Measurements from ENCODE around the gene ANKRD33B. TPM values are rescaled to one million over a fixed set of nuclear protein-coding genes. Genes with fewer than 3 reads are reported as not detected.

Gene ANKRD33B
- total and polyA plus RNA-seq, 9 of the 15 experiments (the other 6 are each of a cell fraction or from before 2014, with no cell fraction given) = 0.10 to 1.7 (median 0.40) TPM

- TF ChIP-seq MGA (IDR thresholded peaks at IDR 0.05) = no peak
- TF ChIP-seq EP400 (IDR thresholded peaks at IDR 0.05) = no peak
- no peak for TF ChIP-seq HMG20B (CRISPR knock-in tag; IDR thresholded peaks at IDR 0.05)
- peak; percentile 80 for TF ChIP-seq CBFA2T2 (conservative IDR thresholded peaks at IDR 0.05)
- no peak for TF ChIP-seq ATF4 (CRISPR knock-in tag; IDR thresholded peaks at IDR 0.05)
- TF ChIP-seq CBX5 (IDR thresholded peaks at IDR 0.05; ENCODE audit: borderline replicate concordance, low read depth) = no peak
- TF ChIP-seq SNRNP70 (optimal IDR thresholded peaks at IDR 0.05; ENCODE audit: low read depth, low read length) = no peak
- TF ChIP-seq TARDBP (IDR thresholded peaks at IDR 0.05) = no peak
- TF ChIP-seq RBM17 (IDR thresholded peaks at IDR 0.05; ENCODE audit: borderline replicate concordance, low read depth, low read length) = no peak
- TF ChIP-seq ZNF696 (CRISPR knock-in tag; conservative IDR thresholded peaks at IDR 0.05) = no peak
- TF ChIP-seq PHF21A (IDR thresholded peaks at IDR 0.05; ENCODE audit: borderline replicate concordance, low read depth) = no peak
- TF ChIP-seq DLX4 (CRISPR knock-in tag; IDR thresholded peaks at IDR 0.05) = no peak
- no peak for TF ChIP-seq TAF9B (IDR thresholded peaks at IDR 0.05; ENCODE audit: partially characterized antibody)
- no peak for TF ChIP-seq ZNF707 (CRISPR knock-in tag; conservative IDR thresholded peaks at IDR 0.05)
- TF ChIP-seq ZSCAN29 (IDR thresholded peaks at IDR 0.05) = no peak
- no peak for TF ChIP-seq ADNP (tag; IDR thresholded peaks at IDR 0.05)
These were observed 13.8 kb downstream of the ANKRD33B start (continued) for GRCh38 chr5:10577371-10578292.

All from K562 (cell line).